GM13976 (cell line): ENCODE measurements around the gene ILK.

ENCODE experiments used
- DNase-seq: peaks from one replicate; pipeline ENCODE4 v3.0.0; 2012; ENCODE audit warnings: low spot score
- in situ Hi-C: fragments of 300-500 bp; cut with MboI; formaldehyde crosslinking; loops from one replicate; pipeline ENCODE4 v1.12.0; 2022; ENCODE audit warnings: low sequenced_read_pairs, mixed read lengths, inconsistent platforms; ENCODE audit not compliant: unreplicated experiment
- TF ChIP-seq, protein P1 (sequence below): IDR thresholded peaks from 2 replicates; pipeline ENCODE4 v1.5.1; 2012; ENCODE audit warnings: borderline replicate concordance, mild to moderate bottlenecking; ENCODE audit not compliant: insufficient read depth; ENCODE audit errors: extremely low read depth, missing control alignments, control extremely low read depth

ILK gene

DNA sequence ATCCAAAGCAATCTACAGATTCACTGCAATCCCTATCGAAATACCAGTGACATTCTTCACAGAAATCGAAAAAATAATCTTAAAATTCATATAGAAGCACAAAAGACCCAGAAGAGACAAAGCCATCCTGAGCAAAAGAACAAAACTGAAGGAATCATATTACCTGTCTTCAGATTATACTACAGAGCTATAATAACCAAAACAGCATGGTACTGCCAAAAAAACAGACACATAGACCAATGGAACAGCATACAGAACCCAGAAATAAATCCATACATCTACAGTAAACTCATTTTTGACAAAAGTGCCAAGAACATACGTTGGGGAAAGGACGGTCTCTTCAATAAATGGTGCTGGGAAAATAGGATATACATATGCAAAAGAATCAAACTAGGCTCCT lies 19.0 kb upstream of the ILK start:
- TF ChIP-seq, protein P1, sequence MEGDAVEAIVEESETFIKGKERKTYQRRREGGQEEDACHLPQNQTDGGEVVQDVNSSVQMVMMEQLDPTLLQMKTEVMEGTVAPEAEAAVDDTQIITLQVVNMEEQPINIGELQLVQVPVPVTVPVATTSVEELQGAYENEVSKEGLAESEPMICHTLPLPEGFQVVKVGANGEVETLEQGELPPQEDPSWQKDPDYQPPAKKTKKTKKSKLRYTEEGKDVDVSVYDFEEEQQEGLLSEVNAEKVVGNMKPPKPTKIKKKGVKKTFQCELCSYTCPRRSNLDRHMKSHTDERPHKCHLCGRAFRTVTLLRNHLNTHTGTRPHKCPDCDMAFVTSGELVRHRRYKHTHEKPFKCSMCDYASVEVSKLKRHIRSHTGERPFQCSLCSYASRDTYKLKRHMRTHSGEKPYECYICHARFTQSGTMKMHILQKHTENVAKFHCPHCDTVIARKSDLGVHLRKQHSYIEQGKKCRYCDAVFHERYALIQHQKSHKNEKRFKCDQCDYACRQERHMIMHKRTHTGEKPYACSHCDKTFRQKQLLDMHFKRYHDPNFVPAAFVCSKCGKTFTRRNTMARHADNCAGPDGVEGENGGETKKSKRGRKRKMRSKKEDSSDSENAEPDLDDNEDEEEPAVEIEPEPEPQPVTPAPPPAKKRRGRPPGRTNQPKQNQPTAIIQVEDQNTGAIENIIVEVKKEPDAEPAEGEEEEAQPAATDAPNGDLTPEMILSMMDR: no peak
- in situ Hi-C loops: no loop called here
- no peak for DNase-seq

DNA sequence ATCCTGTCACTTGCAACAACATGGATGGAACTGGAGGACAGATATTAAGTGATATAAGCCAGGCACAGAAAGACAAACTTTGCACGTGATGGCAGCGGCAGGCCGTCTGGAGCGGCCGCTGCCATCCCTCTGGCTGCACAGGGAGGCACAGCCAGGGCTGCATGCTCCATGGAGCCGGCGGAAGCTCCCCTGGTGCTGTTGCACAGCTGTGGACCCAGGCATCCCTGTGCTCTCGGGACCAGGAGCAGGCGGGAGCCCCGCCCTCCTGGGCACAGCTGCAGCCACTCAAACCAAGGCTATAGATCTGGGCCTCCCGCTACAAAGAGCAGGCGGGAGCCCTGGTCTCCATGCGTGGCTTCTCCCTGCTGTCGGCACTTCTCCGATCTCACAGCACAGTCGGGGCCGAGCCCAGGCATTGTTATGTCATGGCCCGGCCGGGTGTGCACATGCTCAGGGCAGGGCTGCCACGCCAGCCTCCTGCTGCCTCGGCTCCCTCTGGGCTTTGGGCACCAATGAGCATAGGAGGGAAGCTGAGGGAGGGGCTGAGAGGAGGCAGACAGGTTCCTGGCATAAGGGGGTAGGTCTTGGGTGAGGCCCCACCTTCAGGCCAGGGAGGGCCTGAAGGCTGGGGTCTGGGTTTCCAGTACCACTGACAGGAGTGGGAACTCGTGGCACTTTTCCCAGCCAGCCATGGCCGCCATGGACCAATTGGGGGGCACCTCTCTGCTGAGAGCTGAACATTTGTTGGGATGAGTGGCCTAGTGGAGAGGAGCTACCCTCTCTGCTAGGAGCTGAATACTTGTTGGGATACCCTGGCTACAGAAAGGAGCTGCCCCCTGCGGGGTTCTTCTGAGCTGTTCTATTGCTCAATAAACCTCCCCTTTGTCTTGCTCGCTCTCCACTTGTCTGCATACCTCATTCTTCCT lies 16.9 kb upstream of the ILK start:
- in situ Hi-C loops: no loop called here
- TF ChIP-seq, protein P1: no peak
- no peak for DNase-seq

- TF ChIP-seq, protein P1: no peak
- DNase-seq: no peak
- in situ Hi-C loops: no loop called here
Measured at GRCh38 chr11:6587360-6587953, 16.1 kb upstream of the ILK start.

DNA sequence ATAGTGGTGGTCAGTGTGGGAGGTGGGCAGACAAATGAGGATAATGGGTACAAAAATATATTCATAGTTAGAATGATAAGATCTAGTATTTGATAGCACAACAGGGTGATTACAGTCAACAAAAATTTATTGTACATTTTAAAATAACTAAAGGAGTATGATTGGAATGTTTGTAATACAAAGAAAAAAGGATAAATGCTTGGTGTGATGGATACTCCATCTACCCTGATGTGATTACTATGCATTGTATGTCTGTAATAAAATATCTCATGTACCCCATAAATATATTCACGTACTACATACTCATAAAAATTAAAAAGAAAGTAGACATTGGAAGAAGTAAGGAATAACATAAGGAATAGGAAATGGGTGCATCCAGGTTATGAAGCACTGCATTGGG lies 15.6 kb upstream of the ILK start:
- TF ChIP-seq, protein P1: no peak
- DNase-seq: no peak
- in situ Hi-C loops: no loop called here

GRCh38 chr11:6594142-6594768 lies 9.3 kb upstream of the ILK start:
- TF ChIP-seq, protein P1: no peak
- in situ Hi-C loops: no loop called here
- no peak for DNase-seq

- TF ChIP-seq, protein P1: no peak
- DNase-seq: no peak
- in situ Hi-C loops: no loop called here
Measured at GRCh38 chr11:6596239-6596877, 7.2 kb upstream of the ILK start.
